Hepatocyte (in vitro differentiated cells): ENCODE data around the gene TNFRSF1B. TPM values are rescaled to one million over a fixed set of nuclear protein-coding genes. Genes with fewer than 3 reads are reported as not detected.

ENCODE experiments used
- DNase-seq: peaks from one replicate; pipeline ENCODE4 v3.0.0-alpha.2; 2016; ENCODE audit warnings: low spot score
- H2AFZ ChIP-seq: fragments of 200-600 bp; sonication (generic); 2 replicates; pipeline ENCODE4 v1.6.0; 2016; ENCODE audit warnings: antibody characterized with exemption, mild to moderate bottlenecking
- H3K27ac ChIP-seq: fragments of 200-600 bp; sonication (generic); 2 replicates; pipeline ENCODE4 v1.5.1; 2016; ENCODE audit warnings: mild to moderate bottlenecking
- H3K27me3 ChIP-seq: fragments of 200-600 bp; sonication (generic); 2 replicates; pipeline ENCODE4 v1.6.1; 2016
- H3K36me3 ChIP-seq: fragments of 200-600 bp; sonication (generic); replicated peaks from 2 replicates; pipeline ENCODE4 v1.5.1; 2016; ENCODE audit warnings: low read depth; ENCODE audit not compliant: insufficient read depth
- H3K4me1 ChIP-seq: fragments of 200-600 bp; sonication (generic); 2 replicates; pipeline ENCODE4 v1.5.1; 2016; ENCODE audit warnings: mild to moderate bottlenecking, moderate library complexity; ENCODE audit not compliant: insufficient read depth
- H3K4me2 ChIP-seq: fragments of 200-600 bp; sonication (generic); 2 replicates; pipeline ENCODE4 v1.6.0; 2016
- H3K4me3 ChIP-seq: fragments of 200-600 bp; sonication (generic); 2 replicates; pipeline ENCODE4 v1.5.1; 2016; ENCODE audit warnings: mild to moderate bottlenecking
- H3K79me2 ChIP-seq: fragments of 200-600 bp; sonication (generic); 2 replicates; pipeline ENCODE4 v1.6.0; 2017; ENCODE audit warnings: mild to moderate bottlenecking
- H3K9me2 ChIP-seq: fragments of 200-600 bp; sonication (generic); replicated peaks from 2 replicates; pipeline ENCODE4 v1.6.0; 2017; ENCODE audit warnings: mild to moderate bottlenecking; ENCODE audit not compliant: insufficient read depth
- H3K9me3 ChIP-seq: fragments of 200-600 bp; sonication (generic); 2 replicates; pipeline ENCODE4 v1.5.1; 2016; ENCODE audit warnings: low read depth, mild to moderate bottlenecking
- H4K20me1 ChIP-seq: fragments of 200-600 bp; sonication (generic); 2 replicates; pipeline ENCODE4 v1.6.0; 2016; ENCODE audit warnings: mild to moderate bottlenecking; ENCODE audit not compliant: insufficient read depth, poor library complexity, severe bottlenecking
- CTCF ChIP-seq: fragments of 200-600 bp; sonication (generic); IDR thresholded peaks from 2 replicates; pipeline ENCODE4 v1.5.1; 2016; ENCODE audit warnings: antibody characterized with exemption, mild to moderate bottlenecking; ENCODE audit not compliant: poor library complexity
- EZH2 ChIP-seq: fragments of 200-600 bp; sonication (generic); IDR thresholded peaks from 2 replicates; pipeline ENCODE4 v1.6.1; 2016; ENCODE audit warnings: antibody characterized with exemption, mild to moderate bottlenecking, borderline replicate concordance
- EZH2phosphoT487 ChIP-seq: fragments of 200-600 bp; sonication (generic); IDR thresholded peaks from one replicate; pipeline ENCODE4 v1.6.1; 2018; ENCODE audit warnings: antibody characterized with exemption, mild to moderate bottlenecking, low read depth, moderate library complexity; ENCODE audit not compliant: unreplicated experiment, severe bottlenecking
- WGBS: methylation state at CpG from one replicate; pipeline ENCODE4 v1.1.6; 2016; ENCODE audit warnings: low lambda C conversion rate; ENCODE audit errors: missing lambda C conversion rate; 5-methylcytosine and 5-hydroxymethylcytosine counted together
- polyA plus RNA-seq: library from polyadenylated mRNA; unstranded; fragments of >200 nt; fragmentation: Nextera tagmentation; extraction: Ambion mirVana; gene quantifications from 2 replicates; pipeline ENCODE4 v1.2.1, GENCODE V29; 2016
- total RNA-seq: library from RNA; depleted of rRNA; stranded (reverse); fragments of >200 nt; gene quantifications from 2 replicates; pipeline ENCODE4 v1.2.3, GENCODE V29; 2014

TNFRSF1B gene
- total and polyA plus RNA-seq, 2 experiments from 2014 or later = 4.3 to 13.4 TPM

- H2AFZ ChIP-seq = no peak overlapping the region
- peaks cover 23% of the 10 kb centered on the region for H3K4me1 ChIP-seq
- no peaks in the 10 kb centered on the region for H3K9me2 ChIP-seq
- no peak overlapping the region for H3K4me3 ChIP-seq
- DNase-seq = peak; percentile 47
- 84% methylated on average over 10 of the region's 10 CpGs for WGBS
- H3K79me2 ChIP-seq = no peaks in the 10 kb centered on the region
- no peaks in the 10 kb centered on the region for H3K27me3 ChIP-seq
- no peaks in the 10 kb centered on the region for H3K36me3 ChIP-seq
- no peak overlapping the region for H3K4me2 ChIP-seq
- peak overlapping the region; percentile 9 for H3K27ac ChIP-seq
- TF ChIP-seq CTCF = no peak
- no peak for TF ChIP-seq EZH2phosphoT487
- TF ChIP-seq EZH2 = no peak
- H4K20me1 ChIP-seq = no peaks in the 10 kb centered on the region
- H3K9me3 ChIP-seq = no peaks in the 10 kb centered on the region
Measured at GRCh38 chr1:12180315-12180714, 13.5 kb downstream of the TNFRSF1B start.

GRCh38 chr1:12180903-12181302 lies 14.1 kb downstream of the TNFRSF1B start:
- Histone ChIP-seq H3K4me2 (no peak overlapping the region), H2AFZ (no peak overlapping the region), H3K9me2 (no peaks in the 10 kb centered on the region), H3K27me3 (no peaks in the 10 kb centered on the region), H3K27ac (no peak overlapping the region), H3K4me3 (no peak overlapping the region), H3K4me1 (peaks cover 23% of the 10 kb centered on the region), H3K9me3 (no peaks in the 10 kb centered on the region), H3K79me2 (no peaks in the 10 kb centered on the region), H4K20me1 (no peaks in the 10 kb centered on the region), H3K36me3 (no peaks in the 10 kb centered on the region)
- 86% methylated on average over 7 of the region's 7 CpGs for WGBS
- no peak for TF ChIP-seq CTCF
- no peak for TF ChIP-seq EZH2phosphoT487
- TF ChIP-seq EZH2 = no peak
- no peak for DNase-seq

GRCh38 chr1:12181568-12181967 lies 14.8 kb downstream of the TNFRSF1B start:
- Histone ChIP-seq H3K36me3 (no peaks in the 10 kb centered on the region), H4K20me1 (no peaks in the 10 kb centered on the region), H3K4me3 (no peak overlapping the region), H3K9me3 (no peaks in the 10 kb centered on the region), H3K9me2 (no peaks in the 10 kb centered on the region), H3K27me3 (no peaks in the 10 kb centered on the region), H3K27ac (no peak overlapping the region), H2AFZ (no peak overlapping the region), H3K4me2 (no peak overlapping the region), H3K4me1 (peaks cover 28% of the 10 kb centered on the region), H3K79me2 (no peaks in the 10 kb centered on the region)
- TF ChIP-seq EZH2phosphoT487 (no peak), EZH2 (no peak), CTCF (no peak)
- 98% methylated on average over 7 of the region's 7 CpGs for WGBS
- no peak for DNase-seq

GRCh38 chr1:12182410-12182984 lies 15.7 kb downstream of the TNFRSF1B start:
- H2AFZ ChIP-seq = no peak overlapping the region
- 74% methylated on average over 4 of the region's 4 CpGs for WGBS
- no peaks in the 10 kb centered on the region for H4K20me1 ChIP-seq
- no peak overlapping the region for H3K4me2 ChIP-seq
- H3K27me3 ChIP-seq = no peaks in the 10 kb centered on the region
- H3K4me3 ChIP-seq = no peak overlapping the region
- peaks cover 28% of the 10 kb centered on the region for H3K4me1 ChIP-seq
- no peaks in the 10 kb centered on the region for H3K9me2 ChIP-seq
- TF ChIP-seq EZH2phosphoT487 (no peak), EZH2 (no peak), CTCF (no peak)
- no peaks in the 10 kb centered on the region for H3K79me2 ChIP-seq
- H3K9me3 ChIP-seq = no peaks in the 10 kb centered on the region
- no peaks in the 10 kb centered on the region for H3K36me3 ChIP-seq
- no peak for DNase-seq
- no peak overlapping the region for H3K27ac ChIP-seq
